Karpas-422 (cell line): Measurements from ENCODE around the gene RAB6B. TPM values are rescaled to one million over a fixed set of nuclear protein-coding genes. Genes with fewer than 3 reads are reported as not detected.

Experiments used
- DNase-seq: peaks from one replicate; pipeline ENCODE4 v3.0.0-alpha.2; 2015
- H2AFZ ChIP-seq: fragments of 200-600 bp; sonication (generic); 2 replicates; pipeline ENCODE4 v1.6.1; 2014; ENCODE audit warnings: antibody characterized with exemption, low read length, mixed read lengths
- H3K27ac ChIP-seq: fragments of 200-600 bp; sonication (generic); 2 replicates; pipeline ENCODE4 v1.5.1; 2014; ENCODE audit warnings: mild to moderate bottlenecking, low read length, moderate library complexity
- H3K27me3 ChIP-seq: fragments of 200-600 bp; sonication (generic); 2 replicates; pipeline ENCODE4 v1.6.1; 2014; ENCODE audit warnings: low read length, mixed read lengths
- H3K36me3 ChIP-seq: fragments of 200-600 bp; sonication (generic); 2 replicates; pipeline ENCODE4 v1.6.1; 2014; ENCODE audit warnings: low read length, mixed read lengths; ENCODE audit not compliant: insufficient read depth
- H3K4me1 ChIP-seq: fragments of 200-600 bp; sonication (generic); 2 replicates; pipeline ENCODE4 v1.6.1; 2014; ENCODE audit warnings: mild to moderate bottlenecking, low read length, mixed read lengths
- H3K4me2 ChIP-seq: fragments of 200-600 bp; sonication (generic); 2 replicates; pipeline ENCODE4 v1.6.1; 2014; ENCODE audit warnings: low read length, low read depth, mild to moderate bottlenecking; ENCODE audit not compliant: poor library complexity, severe bottlenecking
- H3K4me3 ChIP-seq: fragments of 200-600 bp; sonication (generic); 2 replicates; pipeline ENCODE4 v1.5.1; 2014; ENCODE audit warnings: mild to moderate bottlenecking, antibody characterized with exemption, low read length, mixed read lengths
- H3K79me2 ChIP-seq: fragments of 200-600 bp; sonication (generic); 2 replicates; pipeline ENCODE4 v1.6.1; 2014; ENCODE audit warnings: mild to moderate bottlenecking, low read length, mixed read lengths
- H3K9ac ChIP-seq: fragments of 200-600 bp; sonication (generic); 2 replicates; pipeline ENCODE4 v1.6.0; 2014; ENCODE audit warnings: low read length
- H3K9me2 ChIP-seq: fragments of 200-600 bp; sonication (generic), shearing (Covaris generic); replicated peaks from 2 replicates; pipeline ENCODE4 v1.6.0; 2014; ENCODE audit warnings: mild to moderate bottlenecking, low read length, moderate library complexity; ENCODE audit not compliant: insufficient read depth
- H3K9me3 ChIP-seq: fragments of 300-700, 200-600 bp; sonication (generic); 2 replicates; pipeline ENCODE4 v1.6.1; 2014; ENCODE audit warnings: low read length, mixed read lengths
- H4K20me1 ChIP-seq: fragments of 200-600 bp; sonication (generic); 2 replicates; pipeline ENCODE4 v1.6.1; 2014; ENCODE audit warnings: mild to moderate bottlenecking, antibody characterized with exemption, low read length, low read depth; ENCODE audit not compliant: insufficient read depth
- total RNA-seq: library from RNA; depleted of rRNA; stranded (reverse); fragments of >200 nt; shearing (Covaris generic); gene quantifications from 2 replicates; pipeline ENCODE4 v1.2.3, GENCODE V29; 2014; ENCODE audit warnings: low replicate concordance; rRNA removed

The RAB6B gene
- not detected in 2 replicates for total RNA-seq

DNA sequence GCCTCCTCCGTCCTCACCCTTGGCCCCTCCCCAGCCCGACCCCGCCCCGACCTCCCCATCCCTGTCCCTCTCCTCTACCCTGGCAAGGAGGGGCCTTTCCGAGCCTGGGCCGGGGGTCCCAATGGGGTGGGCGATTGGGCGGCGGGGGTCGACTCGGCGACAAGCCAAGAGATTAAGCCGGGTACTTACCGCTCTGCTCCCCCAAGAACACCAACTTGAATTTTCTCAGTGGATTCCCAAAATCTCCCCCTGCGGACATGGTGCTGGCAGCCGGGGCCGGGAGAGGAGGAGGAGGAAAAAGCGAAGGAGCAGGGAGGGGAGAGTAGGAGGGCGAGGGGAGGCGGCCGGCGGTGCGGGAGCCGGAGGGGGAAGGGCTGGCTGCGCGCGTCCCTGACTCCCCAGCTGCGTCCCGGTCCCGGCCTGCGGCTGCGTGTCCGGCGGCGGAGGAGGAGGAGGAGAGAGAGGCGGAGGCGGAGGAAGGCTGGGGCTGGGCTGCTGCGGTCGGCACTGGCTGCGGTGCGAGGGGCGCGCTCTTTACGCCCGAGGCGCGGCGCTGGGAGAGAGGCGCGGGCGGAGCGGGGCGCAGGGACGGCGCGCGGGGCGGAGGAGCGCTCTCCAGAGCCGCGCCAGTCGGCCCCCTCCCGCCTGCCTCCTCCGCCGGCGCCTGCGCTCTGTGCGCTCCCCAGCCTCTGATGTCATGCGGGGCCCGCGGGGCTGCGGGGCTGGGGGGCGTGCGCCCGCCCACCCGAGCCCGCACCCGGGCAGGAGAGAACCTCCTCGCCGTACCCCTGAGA, at the start of gene RAB6B:
RAB6B (minus strand) TSS at position 675 of the 794 bp plus-strand sequence; CDS start at position 259, 416 bp downstream.
- H3K9me3 ChIP-seq = no peaks in the 10 kb centered on the region
- H3K4me3 ChIP-seq = no peak within 1 kb of the TSS
- H2AFZ ChIP-seq = no peak within 1 kb of the TSS
- no peaks in the 10 kb centered on the region for H3K27me3 ChIP-seq
- no peak within 1 kb of the TSS for H3K4me2 ChIP-seq
- no peaks in the 10 kb centered on the region for H3K4me1 ChIP-seq
- no peak within 1 kb of the TSS for H3K27ac ChIP-seq
- DNase-seq = no peak
- no peak within 1 kb of the TSS for H3K9ac ChIP-seq
- no peaks in the 10 kb centered on the region for H3K9me2 ChIP-seq
- H4K20me1 ChIP-seq = no peaks in the 10 kb centered on the region
- H3K36me3 ChIP-seq = no peaks in the 10 kb centered on the region
- H3K79me2 ChIP-seq = no peaks in the 10 kb centered on the region

DNA sequence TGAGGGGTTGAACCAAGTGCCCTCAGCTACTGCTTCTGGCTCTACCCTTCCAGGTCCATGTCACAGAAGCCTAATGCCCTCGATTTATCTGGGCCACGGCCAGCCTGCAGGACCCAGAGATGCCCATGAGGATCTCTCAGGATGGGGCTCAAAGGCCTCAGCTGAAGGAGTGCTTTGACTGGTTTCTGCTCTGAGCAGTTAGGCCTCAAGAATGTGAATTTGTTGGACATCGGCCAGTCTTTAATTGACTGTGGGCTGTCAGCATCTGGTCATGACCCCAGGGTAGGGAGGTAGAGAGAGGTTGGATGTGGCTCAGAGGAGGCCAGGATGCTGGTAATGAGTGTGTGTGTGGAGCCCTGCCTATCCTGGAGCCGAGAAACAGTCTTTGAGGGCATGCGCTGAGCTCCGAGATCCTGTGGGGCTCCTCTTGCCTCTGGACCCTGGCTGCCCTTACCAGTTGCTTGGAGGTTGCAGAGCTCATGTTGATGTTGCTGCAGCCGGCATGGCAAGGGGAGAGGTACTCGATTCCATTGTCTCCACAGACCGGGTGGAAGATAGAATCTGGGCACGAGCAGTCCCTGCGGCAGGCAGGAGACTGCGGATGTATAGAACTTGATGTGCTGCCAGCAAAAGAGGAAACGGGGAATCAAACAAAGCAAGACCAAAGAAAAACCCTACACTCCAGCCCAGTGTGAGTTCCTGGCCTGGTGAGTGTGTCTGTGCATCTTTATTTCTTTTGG, 49.1 kb upstream of the RAB6B start:
- no peaks in the 10 kb centered on the region for H3K4me1 ChIP-seq
- H3K4me3 ChIP-seq = no peak overlapping the region
- no peak overlapping the region for H3K9ac ChIP-seq
- H3K36me3 ChIP-seq = no peaks in the 10 kb centered on the region
- DNase-seq = no peak
- H3K9me3 ChIP-seq = no peaks in the 10 kb centered on the region
- H3K27me3 ChIP-seq = no peaks in the 10 kb centered on the region
- no peak overlapping the region for H3K4me2 ChIP-seq
- H3K79me2 ChIP-seq = no peaks in the 10 kb centered on the region
- H4K20me1 ChIP-seq = no peaks in the 10 kb centered on the region
- H2AFZ ChIP-seq = no peak overlapping the region
- H3K9me2 ChIP-seq = no peaks in the 10 kb centered on the region
- H3K27ac ChIP-seq = no peak overlapping the region

DNA sequence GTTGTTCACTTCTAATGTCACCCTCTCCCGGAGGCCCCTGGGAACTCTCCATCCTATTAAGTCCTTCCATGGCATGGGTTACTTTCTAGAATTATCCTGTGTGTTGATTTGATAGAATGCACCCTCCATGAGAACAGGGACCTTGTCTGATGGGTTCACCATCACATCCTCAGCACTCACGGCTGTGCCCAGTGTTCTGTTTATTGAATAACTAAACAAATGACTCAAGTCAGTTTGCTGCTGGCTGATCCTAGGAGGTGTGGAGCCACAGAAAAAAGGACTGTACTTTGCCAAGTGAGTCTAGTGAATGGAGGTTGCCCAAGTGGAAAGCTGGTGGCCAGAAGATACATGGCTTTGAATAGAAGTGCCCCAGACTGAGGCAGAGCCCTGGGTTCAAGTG, 48.5 kb upstream of the RAB6B start:
- Histone ChIP-seq H3K4me1 (no peaks in the 10 kb centered on the region; the same call in 1 of the 2 replicates), H3K9ac (no peak overlapping the region), H3K9me2 (no peaks in the 10 kb centered on the region), H3K4me2 (no peak overlapping the region), H3K9me3 (no peaks in the 10 kb centered on the region), H4K20me1 (no peaks in the 10 kb centered on the region), H3K36me3 (no peaks in the 10 kb centered on the region), H3K79me2 (no peaks in the 10 kb centered on the region), H3K4me3 (no peak overlapping the region), H2AFZ (no peak overlapping the region), H3K27ac (no peak overlapping the region), H3K27me3 (no peaks in the 10 kb centered on the region)
- no peak for DNase-seq

DNA sequence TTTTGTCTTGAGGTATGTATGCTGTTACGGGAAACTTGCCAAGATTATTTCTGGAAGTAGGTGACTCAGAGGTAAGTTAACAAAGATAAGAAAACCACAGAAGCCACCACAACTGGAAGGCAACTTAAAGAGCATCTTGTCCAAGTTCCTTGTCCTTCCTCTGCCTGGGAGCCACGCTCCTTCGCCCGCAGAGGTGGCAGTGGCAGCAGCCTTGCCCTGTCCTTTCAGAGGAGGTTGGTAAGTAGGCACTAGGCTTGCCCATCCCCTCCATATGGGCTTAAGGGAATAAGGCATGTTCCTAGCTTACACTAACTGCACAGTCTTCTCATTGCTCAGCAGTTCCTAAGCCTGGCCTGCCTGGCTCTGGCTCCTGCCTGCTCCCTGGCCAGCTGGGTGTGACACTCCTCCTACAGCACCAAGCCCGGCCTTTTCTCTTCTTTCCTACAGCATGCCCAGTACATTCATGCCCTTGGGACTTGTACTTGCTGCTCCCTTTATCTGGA, 48.0 kb upstream of the RAB6B start:
- Histone ChIP-seq H3K9me3 (no peaks in the 10 kb centered on the region), H3K4me3 (no peak overlapping the region), H3K4me1 (no peaks in the 10 kb centered on the region; the same call in 1 of the 2 replicates), H3K36me3 (no peaks in the 10 kb centered on the region), H2AFZ (no peak overlapping the region), H3K4me2 (no peak overlapping the region), H3K79me2 (no peaks in the 10 kb centered on the region), H3K9me2 (no peaks in the 10 kb centered on the region), H3K27ac (no peak overlapping the region), H4K20me1 (no peaks in the 10 kb centered on the region), H3K9ac (no peak overlapping the region), H3K27me3 (no peaks in the 10 kb centered on the region)
- DNase-seq = no peak

DNA sequence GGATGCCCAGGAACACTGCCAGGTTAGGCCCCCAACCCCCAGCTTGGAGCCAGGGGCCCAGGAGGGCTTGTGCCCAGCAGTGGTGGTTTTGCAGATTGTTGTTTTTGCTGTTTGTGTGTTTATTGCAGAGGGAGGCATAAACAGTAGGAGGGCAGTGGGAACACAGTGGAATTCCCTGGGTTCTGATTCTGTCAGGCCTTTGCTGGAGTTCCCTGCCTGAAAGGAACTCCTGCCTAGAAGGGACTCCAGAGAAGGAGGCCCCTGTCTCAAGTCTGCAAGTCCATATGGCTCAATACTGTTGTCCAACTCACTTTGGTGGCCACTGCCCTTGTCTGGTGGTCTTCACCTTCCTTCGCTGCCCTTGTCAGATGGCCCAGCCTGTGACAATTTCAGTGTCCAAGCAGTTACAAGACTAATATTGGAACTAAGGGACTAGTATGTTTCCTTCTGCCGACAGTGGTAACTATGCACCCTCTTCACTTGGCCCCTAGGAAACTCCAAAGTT, 47.4 kb upstream of the RAB6B start:
- Histone ChIP-seq H3K36me3 (no peaks in the 10 kb centered on the region), H3K9ac (no peak overlapping the region), H3K4me3 (no peak overlapping the region), H3K4me2 (no peak overlapping the region), H2AFZ (no peak overlapping the region), H3K27ac (no peak overlapping the region), H3K9me3 (no peaks in the 10 kb centered on the region), H3K9me2 (no peaks in the 10 kb centered on the region), H3K79me2 (no peaks in the 10 kb centered on the region), H3K4me1 (no peaks in the 10 kb centered on the region; the same call in 1 of the 2 replicates), H3K27me3 (no peaks in the 10 kb centered on the region), H4K20me1 (no peaks in the 10 kb centered on the region)
- no peak for DNase-seq

DNA sequence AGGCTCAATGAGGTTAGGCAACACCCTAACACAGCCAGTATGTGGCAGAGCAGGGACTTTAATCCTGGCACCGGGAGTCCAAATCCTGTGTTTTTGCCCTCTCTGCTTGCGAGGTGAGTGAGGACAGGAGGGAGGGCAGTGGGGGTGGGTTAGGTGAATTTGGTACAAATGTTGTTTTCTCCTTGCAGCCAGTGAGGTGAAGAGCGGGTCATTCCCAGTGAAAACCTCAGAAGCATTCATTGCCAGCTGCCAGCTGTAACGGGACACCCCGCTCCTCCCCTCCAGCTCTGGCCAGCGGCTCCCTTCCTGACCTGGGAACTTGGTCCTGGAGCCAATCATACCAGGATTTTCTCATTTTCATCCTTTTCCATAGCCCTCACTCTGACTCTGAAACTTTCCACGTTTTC, 45.7 kb upstream of the RAB6B start:
- no peaks in the 10 kb centered on the region for H3K9me3 ChIP-seq
- DNase-seq = no peak
- H3K79me2 ChIP-seq = no peaks in the 10 kb centered on the region
- H3K27me3 ChIP-seq = no peaks in the 10 kb centered on the region
- H3K4me2 ChIP-seq = no peak overlapping the region
- H3K4me1 ChIP-seq = no peaks in the 10 kb centered on the region; the same call in 1 of the 2 replicates
- H3K36me3 ChIP-seq = no peaks in the 10 kb centered on the region
- H3K4me3 ChIP-seq = no peak overlapping the region
- no peak overlapping the region for H2AFZ ChIP-seq
- no peaks in the 10 kb centered on the region for H3K9me2 ChIP-seq
- no peak overlapping the region for H3K27ac ChIP-seq
- no peak overlapping the region for H3K9ac ChIP-seq
- no peaks in the 10 kb centered on the region for H4K20me1 ChIP-seq

DNA sequence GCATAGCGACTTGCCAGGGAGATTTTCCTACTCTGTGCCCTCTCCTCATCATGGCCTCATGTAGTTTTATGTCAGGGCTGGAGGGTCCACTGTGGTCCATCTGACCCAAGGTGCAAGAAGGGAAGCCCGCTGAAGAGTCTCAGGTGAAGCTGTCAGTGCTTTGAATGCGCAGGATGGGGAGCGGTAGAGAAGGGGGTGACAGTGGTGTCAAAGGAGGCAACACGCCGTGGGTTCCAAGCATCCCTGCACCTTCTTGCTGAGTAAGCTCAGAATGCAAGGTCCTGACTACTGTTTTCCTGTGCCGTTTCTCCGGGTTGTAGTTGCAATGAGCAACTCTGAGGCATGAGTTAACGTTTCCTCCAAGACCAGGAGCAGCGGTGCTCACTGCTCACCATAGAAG, 44.9 kb upstream of the RAB6B start:
- Histone ChIP-seq H3K4me3 (no peak overlapping the region), H3K9ac (no peak overlapping the region), H3K4me1 (no peaks in the 10 kb centered on the region; the same call in 1 of the 2 replicates), H4K20me1 (no peaks in the 10 kb centered on the region), H3K27ac (no peak overlapping the region), H2AFZ (no peak overlapping the region), H3K4me2 (no peak overlapping the region), H3K27me3 (no peaks in the 10 kb centered on the region), H3K36me3 (no peaks in the 10 kb centered on the region), H3K9me3 (no peaks in the 10 kb centered on the region), H3K79me2 (no peaks in the 10 kb centered on the region), H3K9me2 (no peaks in the 10 kb centered on the region)
- DNase-seq = no peak

DNA sequence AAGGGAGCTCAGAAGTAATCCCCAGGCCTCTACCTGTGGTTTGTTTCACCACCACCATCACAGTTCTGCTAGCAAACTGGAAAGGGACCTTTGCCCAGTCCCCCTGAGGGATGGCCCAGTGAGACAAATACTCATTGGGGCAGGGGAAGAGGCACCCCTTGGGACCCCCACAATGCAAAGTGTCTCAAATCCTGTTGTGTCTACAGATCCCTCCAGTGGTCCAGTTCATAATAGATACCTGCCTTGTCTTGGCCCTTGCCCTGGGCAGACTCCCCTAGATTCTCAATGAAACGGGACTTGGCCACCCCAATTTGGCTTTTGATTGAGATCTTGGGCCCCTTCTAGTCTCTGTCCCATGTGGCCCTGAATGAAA, 43.8 kb upstream of the RAB6B start:
- H3K9me3 ChIP-seq = no peaks in the 10 kb centered on the region
- no peak overlapping the region for H3K4me3 ChIP-seq
- H2AFZ ChIP-seq = no peak overlapping the region
- H3K36me3 ChIP-seq = no peaks in the 10 kb centered on the region
- H3K27ac ChIP-seq = no peak overlapping the region
- H3K79me2 ChIP-seq = no peaks in the 10 kb centered on the region
- no peaks in the 10 kb centered on the region for H4K20me1 ChIP-seq
- H3K27me3 ChIP-seq = no peaks in the 10 kb centered on the region
- no peaks in the 10 kb centered on the region; the same call in 1 of the 2 replicates for H3K4me1 ChIP-seq
- no peak overlapping the region for H3K4me2 ChIP-seq
- H3K9me2 ChIP-seq = no peaks in the 10 kb centered on the region
- DNase-seq = no peak
- H3K9ac ChIP-seq = no peak overlapping the region
